ENCODE measurements around the gene AK5.
"Not testable (repeated sequence)": the region's sequence is repeated elsewhere in the genome, so short reads cannot be mapped to it uniquely, and the experiment has no call there.

Gene AK5

GRCh38 chr1:77531149-77531548 lies 249.3 kb downstream of the AK5 start:
- H3K4me3 ChIP-seq, H3K27ac ChIP-seq: not testable (repeated sequence)

GRCh38 chr1:77531596-77532280 lies 249.9 kb downstream of the AK5 start:
- not testable (repeated sequence) for H3K27ac ChIP-seq

GRCh38 chr1:77532641-77533040 lies 250.8 kb downstream of the AK5 start:
- H3K27ac ChIP-seq = no peak overlapping the region

More at GRCh38 chr1:77531596-77532280, 249.9 kb downstream of the AK5 start:
- not testable (repeated sequence) for H3K4me3 ChIP-seq

GRCh38 chr1:77533660-77534305 lies 252.0 kb downstream of the AK5 start:
- H3K4me3 ChIP-seq = no peak overlapping the region
- no peak overlapping the region for H3K27ac ChIP-seq

More at GRCh38 chr1:77532641-77533040, 250.8 kb downstream of the AK5 start:
- H3K4me3 ChIP-seq = no peak overlapping the region

GRCh38 chr1:77534456-77534855 lies 252.6 kb downstream of the AK5 start:
- H3K4me3 ChIP-seq = no peak overlapping the region
- H3K27ac ChIP-seq = no peak overlapping the region

- Histone ChIP-seq H3K27ac (peak overlapping the region in 2 of 21 experiments; percentile 60 to 61), H3K4me3 (no peak overlapping the region)
Observed at GRCh38 chr1:77536813-77537212, 255.0 kb downstream of the AK5 start.

- H3K27ac ChIP-seq = peak overlapping the region in 9 of 21 experiments; percentile 2 to 77 (median 44)
- no peak overlapping the region for H3K4me3 ChIP-seq
Observed at GRCh38 chr1:77538956-77539518, 257.2 kb downstream of the AK5 start.

GRCh38 chr1:77539519-77540142 lies 257.8 kb downstream of the AK5 start:
- no peak overlapping the region for H3K4me3 ChIP-seq
- H3K27ac ChIP-seq = peak overlapping the region in 9 of 21 experiments; percentile 2 to 77 (median 44)

GRCh38 chr1:77540501-77541161 lies 258.8 kb downstream of the AK5 start:
- no peak overlapping the region for H3K4me3 ChIP-seq
- H3K27ac ChIP-seq = peak overlapping the region in 3 of 21 experiments; percentile 9 to 77 (median 68)

GRCh38 chr1:77541162-77541545 lies 259.3 kb downstream of the AK5 start:
- H3K4me3 ChIP-seq = no peak overlapping the region
- H3K27ac ChIP-seq = peak overlapping the region in 1 of 21 experiments; percentile 9

GRCh38 chr1:77542813-77543420 lies 261.1 kb downstream of the AK5 start:
- H3K27ac ChIP-seq = no peak overlapping the region

GRCh38 chr1:77543822-77544448 lies 262.1 kb downstream of the AK5 start:
- no peak overlapping the region for H3K4me3 ChIP-seq
- no peak overlapping the region for H3K27ac ChIP-seq

More at GRCh38 chr1:77542813-77543420, 261.1 kb downstream of the AK5 start:
- H3K4me3 ChIP-seq = no peak overlapping the region

- H3K27ac ChIP-seq = no peak overlapping the region
- H3K4me3 ChIP-seq = no peak overlapping the region
Observed at GRCh38 chr1:77544845-77545244, 263.0 kb downstream of the AK5 start.

- no peak overlapping the region for H3K4me3 ChIP-seq
- no peak overlapping the region for H3K27ac ChIP-seq
Observed at GRCh38 chr1:77545970-77546369, 264.2 kb downstream of the AK5 start.

- Histone ChIP-seq H3K27ac (no peak overlapping the region), H3K4me3 (no peak overlapping the region)
Observed at GRCh38 chr1:77546890-77547289, 265.1 kb downstream of the AK5 start.

- H3K27ac ChIP-seq = no peak overlapping the region
- H3K4me3 ChIP-seq = no peak overlapping the region
Observed at GRCh38 chr1:77548285-77548684, 266.5 kb downstream of the AK5 start.

GRCh38 chr1:77550135-77550534 lies 268.3 kb downstream of the AK5 start:
- no peak overlapping the region for H3K27ac ChIP-seq
- H3K4me3 ChIP-seq = no peak overlapping the region

- Histone ChIP-seq H3K4me3 (no peak overlapping the region), H3K27ac (no peak overlapping the region)
Observed at GRCh38 chr1:77552626-77553025, 270.8 kb downstream of the AK5 start.
